HepG2 (cell line): ENCODE measurements around the gene PLAGL2. TPM values are rescaled to one million over a fixed set of nuclear protein-coding genes. Genes with fewer than 3 reads are reported as not detected.
A peak's percentile ranks its signal among the peaks of the same experiment; 100 is the strongest.

Source experiments
- FOXK1 ChIP-seq: sonication (generic); formaldehyde crosslinking; IDR thresholded peaks from 2 replicates; pipeline ENCODE4 v1.4.0; 2020; ENCODE audit warnings: low read depth, missing genetic modification reagents, borderline replicate concordance
- FUBP1 ChIP-seq: sonication (generic); formaldehyde crosslinking; IDR thresholded peaks from 2 replicates; pipeline ENCODE4 v1.5.1; 2020; ENCODE audit warnings: missing genetic modification reagents, mild to moderate bottlenecking, borderline replicate concordance
- HNF1A ChIP-seq, 2 experiments: sonication (generic) in 1 of 2; formaldehyde crosslinking in 1 of 2; IDR thresholded peaks; 2 replicates each; pipeline versions ENCODE4 v1.4.0 to v1.6.1; 2016 to 2020; ENCODE audit warnings: borderline replicate concordance in 1 of 2, low read depth in 1 of 2, mild to moderate bottlenecking in 1 of 2, missing genetic modification reagents in 1 of 2
- IKZF4 ChIP-seq: sonication (generic); formaldehyde crosslinking; IDR thresholded peaks from 2 replicates; pipeline ENCODE4 v1.5.1; 2020; ENCODE audit warnings: borderline replicate concordance, mild to moderate bottlenecking, low read depth, missing genetic modification reagents; ENCODE audit errors: not compliant biosample characterization
- JUND ChIP-seq: sonication (generic); formaldehyde crosslinking; IDR thresholded peaks from 2 replicates; pipeline ENCODE4 v1.8.0; 2022; ENCODE audit warnings: mild to moderate bottlenecking, missing genetic modification reagents
- NFYC ChIP-seq: IDR thresholded peaks from 2 replicates; pipeline ENCODE4 v1.6.1; 2016; ENCODE audit warnings: missing genetic modification reagents, missing compliant biosample characterization
- PHB2 ChIP-seq: fragments of 450-650 bp; IDR thresholded peaks from 2 replicates; pipeline ENCODE4 v1.6.1; 2018; ENCODE audit not compliant: partially characterized antibody
- REXO4 ChIP-seq: sonication (generic); formaldehyde crosslinking; IDR thresholded peaks from 2 replicates; pipeline ENCODE4 v1.8.0; 2022; ENCODE audit warnings: missing genetic modification reagents, mild to moderate bottlenecking, borderline replicate concordance
- SATB2 ChIP-seq: sonication (generic); formaldehyde crosslinking; IDR thresholded peaks from 2 replicates; pipeline ENCODE4 v1.5.0; 2020; ENCODE audit warnings: missing genetic modification reagents
- TMF1 ChIP-seq: sonication (generic); formaldehyde crosslinking; IDR thresholded peaks from 2 replicates; pipeline ENCODE4 v1.8.1; 2022; ENCODE audit warnings: low read depth, missing genetic modification reagents
- ZBTB38 ChIP-seq: sonication (generic); formaldehyde crosslinking; IDR thresholded peaks from 2 replicates; pipeline ENCODE4 v1.5.1; 2020; ENCODE audit warnings: mild to moderate bottlenecking, missing genetic modification reagents
- ZBTB7A ChIP-seq: sonication (generic); formaldehyde crosslinking; IDR thresholded peaks from 2 replicates; pipeline ENCODE4 v1.8.0; 2022; ENCODE audit warnings: mild to moderate bottlenecking, missing genetic modification reagents
- ZNF124 ChIP-seq: sonication (generic); formaldehyde crosslinking; IDR thresholded peaks from 2 replicates; pipeline ENCODE4 v1.4.0; 2020; ENCODE audit warnings: missing genetic modification reagents
- ZNF280D ChIP-seq: sonication (generic); formaldehyde crosslinking; IDR thresholded peaks from 2 replicates; pipeline ENCODE4 v1.5.1; 2020; ENCODE audit warnings: mild to moderate bottlenecking, missing genetic modification reagents
- ZNF770 ChIP-seq: sonication (generic); formaldehyde crosslinking; IDR thresholded peaks from 2 replicates; pipeline ENCODE4 v1.5.0; 2020; ENCODE audit warnings: mild to moderate bottlenecking, missing genetic modification reagents
- polyA plus RNA-seq, 8 experiments: library from polyadenylated mRNA; depleted of rRNA in 3 of 8; stranded (reverse) in 7 of 8; unstranded in 1 of 8; fragments of >200 nt; fragmentation: Illumina TruSeq in 4 of 8; extraction: Trizol in 4 of 8; gene quantifications; 2 replicates each; pipeline versions ENCODE4 v1.2.1 to v1.2.3, GENCODE V29; 2011 to 2016; ENCODE audit warnings: low read depth in 4 of 8, missing spikeins in 1 of 8, mixed read lengths in 1 of 8; ENCODE audit not compliant: insufficient read depth in 1 of 8
- total RNA-seq, 5 experiments: library from RNA; depleted of rRNA; stranded (reverse); fragments of >200 nt; fragmentation: Illumina TruSeq; extraction: Trizol; gene quantifications; 2 replicates each; pipeline ENCODE4 v1.2.3, GENCODE V29; 2016; ENCODE audit warnings: low read depth in 1 of 5

PLAGL2 gene
- total and polyA plus RNA-seq, 2 of the 13 experiments (the other 11 are each of a cell fraction or from before 2014, with no cell fraction given): 15.2 to 15.3 TPM

GRCh38 chr20:32208499-32209154 lies 1.1 kb upstream of the PLAGL2 start (continued):
- TF ChIP-seq JUND: no peak
- TF ChIP-seq FUBP1: 0 out of 2 replicates have a peak, but pooled peaks have one; percentile 58
- no peak for TF ChIP-seq FOXK1 (CRISPR knock-in tag)
- TF ChIP-seq REXO4 (CRISPR knock-in tag): 0 out of 2 replicates have a peak, but pooled peaks have one; percentile 41
- TF ChIP-seq SATB2 (CRISPR knock-in tag): no peak
- no peak for TF ChIP-seq ZNF124 (CRISPR knock-in tag)
- TF ChIP-seq HNF1A (IDR thresholded peaks at IDR 0.05; ENCODE audit: low read depth): no peak
- TF ChIP-seq HNF1A (CRISPR knock-in tag; IDR thresholded peaks at IDR 0.05; ENCODE audit: borderline replicate concordance): no peak
- TF ChIP-seq TMF1 (CRISPR knock-in tag): no peak; the same call in 1 of the 2 replicates
- TF ChIP-seq ZBTB7A: no peak
- no peak for TF ChIP-seq PHB2
- 0 out of 2 replicates have a peak, but pooled peaks have one; percentile 24 for TF ChIP-seq ZNF280D (CRISPR knock-in tag)
- 0 out of 2 replicates have a peak, but pooled peaks have one; percentile 12 for TF ChIP-seq ZBTB38 (CRISPR knock-in tag)
- TF ChIP-seq IKZF4 (CRISPR knock-in tag): peak; percentile 53
- no peak for TF ChIP-seq NFYC (CRISPR knock-in tag)
- TF ChIP-seq ZNF770 (CRISPR knock-in tag): peak; percentile 95
